LNCAP (cell line): ENCODE results near the gene METTL6.

Experiments
- CTCF ChIP-seq: fragments of 450-650 bp; IDR thresholded peaks from 2 replicates; pipeline ENCODE4 v1.5.1; 2017; ENCODE audit warnings: mild to moderate bottlenecking

The METTL6 gene

GRCh38 chr3:15453991-15454625 is 26.8 kb upstream of the METTL6 start:
- TF ChIP-seq CTCF: no peak

GRCh38 chr3:15453501-15453900 is 26.2 kb upstream of the METTL6 start:
- TF ChIP-seq CTCF: no peak

- no peak for TF ChIP-seq CTCF
Observed at GRCh38 chr3:15452961-15453360, 25.6 kb upstream of the METTL6 start.

GRCh38 chr3:15452156-15452555 is 24.8 kb upstream of the METTL6 start:
- TF ChIP-seq CTCF: no peak

GRCh38 chr3:15451216-15452113 is 24.1 kb upstream of the METTL6 start:
- TF ChIP-seq CTCF: no peak

GRCh38 chr3:15450438-15451215 is 23.3 kb upstream of the METTL6 start:
- TF ChIP-seq CTCF: no peak

GRCh38 chr3:15449489-15450224 is 22.3 kb upstream of the METTL6 start:
- TF ChIP-seq CTCF: no peak
